NCI-H1694 (cell line): ENCODE results near the gene CFL2.

Source experiments
- DNase-seq: peaks from one replicate; lab custom pipeline; 2025; lab: John Stamatoyannopoulos, UW

The CFL2 gene

GRCh38 chr14:34676516-34677211, 37.7 kb downstream of the CFL2 start:
- DNase-seq = peak; percentile 47

- DNase-seq = no peak
Observed at GRCh38 chr14:34673702-34674101, 40.7 kb downstream of the CFL2 start.

- no peak for DNase-seq
Observed at GRCh38 chr14:34671716-34672115, 42.7 kb downstream of the CFL2 start.

- no peak for DNase-seq
Observed at GRCh38 chr14:34668111-34668510, 46.3 kb downstream of the CFL2 start.

- DNase-seq = no peak
Observed at GRCh38 chr14:34667007-34667406, 47.4 kb downstream of the CFL2 start.

GRCh38 chr14:34665785-34666435, 48.5 kb downstream of the CFL2 start:
- DNase-seq = no peak

GRCh38 chr14:34662561-34663088, 51.8 kb downstream of the CFL2 start:
- DNase-seq = no peak

- no peak for DNase-seq
Observed at GRCh38 chr14:34660796-34661195, 53.6 kb downstream of the CFL2 start.
